Right lobe of liver (tissue), 6 donors: ENCODE results near the gene SLC23A3. TPM values are rescaled to one million over a fixed set of nuclear protein-coding genes. Genes with fewer than 3 reads are reported as not detected.

Experiments used
- ATAC-seq, 4 donors: fragments of 200-7000 bp; cut with Tn5 transposase; one replicate each; pipeline ENCODE4 v1.9.1; 2020; ENCODE audit warnings: mild to moderate bottlenecking in 4 of 4, moderate library complexity in 4 of 4
- DNase-seq, 3 donors: peaks; one replicate each; pipeline ENCODE4 v3.0.0-alpha.2; 2020
- H3K27ac ChIP-seq, 3 donors: fragments of 200-600 bp; one replicate each; pipeline ENCODE4 v1.8.0; 2022
- H3K27me3 ChIP-seq, 2 donors: fragments of 200-600 bp; one replicate each; pipeline ENCODE4 v1.8.0; 2022
- H3K36me3 ChIP-seq, 4 donors: fragments of 200-600 bp; sonication (generic) in 1 of 4; one replicate each; pipeline versions ENCODE4 v1.5.1 to v1.8.0; 2017 to 2022; ENCODE audit warnings: control low read depth in 1 of 4
- H3K4me1 ChIP-seq, 4 donors: fragments of 200-600 bp; sonication (generic) in 1 of 4; one replicate each; pipeline versions ENCODE4 v1.5.1 to v1.8.0; 2017 to 2022; ENCODE audit warnings: control low read depth in 1 of 4
- H3K4me3 ChIP-seq, 3 donors: fragments of 200-600 bp; one replicate each; pipeline ENCODE4 v1.8.0; 2022
- H3K9me3 ChIP-seq, 4 donors: fragments of 200-600 bp; sonication (generic) in 1 of 4; one replicate each; pipeline versions ENCODE4 v1.5.1 to v1.8.0; 2017 to 2022; ENCODE audit warnings: control low read depth in 1 of 4
- CTCF ChIP-seq, 4 donors: fragments of 200-600 bp in 3 of 4; fragments of 450-650 bp in 1 of 4; IDR thresholded peaks; one replicate each; pipeline versions ENCODE4 v1.5.1 to v1.8.0; 2016 to 2022; ENCODE audit warnings: antibody characterized with exemption in 4 of 4, mild to moderate bottlenecking in 2 of 4
- POLR2A ChIP-seq: fragments of 450-650 bp; IDR thresholded peaks from one replicate; pipeline ENCODE4 v1.6.1; 2017; ENCODE audit warnings: antibody characterized with exemption, mild to moderate bottlenecking
- WGBS: methylation state at CpG from one replicate; pipeline ENCODE4 v1.1.6; 2018; ENCODE audit warnings: low coverage, low lambda C conversion rate; ENCODE audit not compliant: insufficient coverage; ENCODE audit errors: missing lambda C conversion rate; 5-methylcytosine and 5-hydroxymethylcytosine counted together
- intact Hi-C, 2 donors: fragments of 100-400 bp; cut with DNase I; formaldehyde crosslinking; loops; one replicate each; pipeline versions ENCODE4 v1.11.2 to v1.14.1; 2022
- total RNA-seq, 6 experiments: library from RNA; depleted of rRNA in 2 of 6; stranded (reverse); fragments of >200 nt in 2 of 6; fragmentation: NEBNext Ultra II Directional in 3 of 6; extraction: Animal tissue kit (Norgen Biotek cat#: 25700) in 3 of 6; gene quantifications; one replicate each; pipeline versions ENCODE4 v1.1.0 to v1.2.4, GENCODE V29; 2016 to 2023
- donor health status: DM: no; HTN: yes; CAD: no.
- donor health status: DM: no; HTN: no; CAD: no.
- donor health status: DM: no; HTN: no; CAD: no.
- donor health status: DM: no; HTN: yes; CAD: no.
- donor health status: DM: no; HTN: yes; CAD: no.

Gene SLC23A3
- total RNA-seq, 6 experiments from 2014 or later = 0.62 to 4.9 (median 2.1) TPM

DNA sequence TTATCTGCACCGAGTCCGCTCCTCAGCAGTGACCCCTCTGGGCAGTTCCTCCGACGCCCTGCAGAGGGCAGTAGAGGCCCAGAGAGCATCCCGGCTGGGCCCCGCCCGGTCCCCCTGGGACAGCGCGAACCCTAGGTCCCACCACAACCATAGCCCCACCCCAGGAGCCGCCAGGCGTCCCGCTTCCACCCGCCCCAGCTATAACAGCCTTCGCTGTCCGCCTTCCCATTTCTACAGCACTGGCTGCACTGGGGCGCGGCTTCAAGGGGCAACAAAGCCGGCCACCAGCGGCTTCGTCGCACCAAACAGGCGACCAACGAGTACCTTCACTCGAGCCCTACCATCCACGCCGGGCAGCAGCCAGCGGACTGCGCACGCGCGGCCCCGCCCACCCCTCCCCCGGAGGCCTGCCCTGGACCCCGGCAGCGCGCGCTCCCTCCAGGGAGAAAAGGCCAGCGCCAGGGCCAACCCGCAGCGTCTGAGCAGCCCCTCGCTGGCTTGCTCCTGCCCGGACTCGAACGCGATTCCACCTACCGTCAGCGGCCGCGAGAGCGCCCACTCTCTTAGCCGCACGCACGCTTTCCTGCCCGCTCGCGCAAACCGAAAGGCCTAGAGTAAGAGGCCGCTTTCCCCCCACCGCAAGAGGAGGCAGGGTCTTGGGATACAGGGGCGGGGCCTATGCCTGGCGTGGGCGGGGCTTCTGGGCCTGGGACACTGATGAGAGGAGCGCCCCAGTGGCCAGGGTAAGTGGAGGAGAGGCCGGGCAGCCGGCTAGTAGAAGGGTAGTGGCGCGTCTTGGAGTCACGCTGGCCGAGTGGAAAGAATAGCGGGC, 9.4 kb downstream of the SLC23A3 start, which contains the start of gene NHEJ1:
TSS of gene NHEJ1 (minus strand) at position 630 of the 832 bp plus-strand sequence. CDS start 2,453 bp downstream, outside the sequence.
- TF ChIP-seq POLR2A (peak; percentile 60), CTCF (IDR thresholded peaks at IDR 0.05) (peak; percentile 96 to 100 (median 98))
- peak; percentile 97 to 99 (median 98) for DNase-seq
- peak; percentile 95 to 99 (median 96) for ATAC-seq
- Histone ChIP-seq H3K27ac (peak within 1 kb of the TSS; percentile 84 to 89 (median 86)), H3K4me1 (peaks cover 0 to 11% (median 2%) of the 10 kb centered on the region in 4 donors), H3K9me3 (no peaks in the 10 kb centered on the region), H3K27me3 (no peaks in the 10 kb centered on the region), H3K36me3 (peaks cover 0 to 11% (median 0%) of the 10 kb centered on the region in 4 donors), H3K4me3 (peak within 1 kb of the TSS; percentile 58 to 70 (median 66))
- intact Hi-C loops = loop anchor here (5.0 kb wide), 2 partner anchors 52 to 137 kb away; no protein-coding TSS in a partner anchor
- 0% methylated on average over 4 of the region's 70 CpGs for WGBS

DNA sequence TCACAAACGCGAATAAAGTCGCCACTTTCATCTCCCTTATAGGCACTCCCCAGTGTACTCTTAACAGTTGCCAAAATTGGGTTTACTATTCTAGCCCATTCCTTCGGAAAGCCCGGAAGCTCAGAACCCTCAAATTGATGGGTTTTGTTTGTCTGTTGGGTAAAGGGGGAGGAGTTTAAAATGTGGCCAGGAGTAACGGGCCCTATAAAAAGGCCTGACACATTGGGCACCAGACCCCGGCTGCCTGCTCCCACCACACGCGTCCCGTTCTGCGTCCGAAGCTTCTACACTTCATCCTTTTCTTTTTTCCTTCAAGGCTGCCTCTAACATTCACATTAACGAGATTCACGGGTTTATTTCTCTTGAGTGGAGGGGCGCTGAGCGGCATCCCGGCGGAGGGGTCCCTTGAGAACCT, 10.1 kb downstream of the SLC23A3 start:
- H3K27me3 ChIP-seq = no peaks in the 10 kb centered on the region
- ATAC-seq (no peak), DNase-seq (no peak)
- TF ChIP-seq CTCF (IDR thresholded peaks at IDR 0.05) (no peak), POLR2A (no peak)
- intact Hi-C loops = loop anchor here (5.0 to 10.0 kb wide), 4 partner anchors 53 to 138 kb away; no protein-coding TSS in a partner anchor
- peaks cover 0 to 11% (median 2%) of the 10 kb centered on the region in 4 donors for H3K4me1 ChIP-seq
- H3K27ac ChIP-seq = peak overlapping the region in 2 of 3 donors; percentile 84 to 86
- WGBS = 4% methylated on average over 18 of the region's 18 CpGs
- H3K9me3 ChIP-seq = no peaks in the 10 kb centered on the region
- H3K36me3 ChIP-seq = peaks cover 0 to 11% (median 0%) of the 10 kb centered on the region in 4 donors
- peak overlapping the region; percentile 58 to 70 (median 66) for H3K4me3 ChIP-seq

GRCh38 chr2:219158586-219158985, 11.2 kb downstream of the SLC23A3 start:
- Histone ChIP-seq H3K4me1 (peaks cover 0 to 11% (median 2%) of the 10 kb centered on the region in 4 donors), H3K27me3 (no peaks in the 10 kb centered on the region), H3K27ac (no peak overlapping the region), H3K4me3 (no peak overlapping the region), H3K9me3 (no peaks in the 10 kb centered on the region), H3K36me3 (peaks cover 0 to 11% (median 0%) of the 10 kb centered on the region in 4 donors)
- TF ChIP-seq CTCF (IDR thresholded peaks at IDR 0.05) (no peak), POLR2A (no peak)
- no peak for DNase-seq
- no peak for ATAC-seq
- 74% methylated on average over 3 of the region's 3 CpGs for WGBS
- intact Hi-C loops = loop anchor here (5.0 to 10.0 kb wide), 2 partner anchors 101 to 104 kb away; no protein-coding TSS in a partner anchor

DNA sequence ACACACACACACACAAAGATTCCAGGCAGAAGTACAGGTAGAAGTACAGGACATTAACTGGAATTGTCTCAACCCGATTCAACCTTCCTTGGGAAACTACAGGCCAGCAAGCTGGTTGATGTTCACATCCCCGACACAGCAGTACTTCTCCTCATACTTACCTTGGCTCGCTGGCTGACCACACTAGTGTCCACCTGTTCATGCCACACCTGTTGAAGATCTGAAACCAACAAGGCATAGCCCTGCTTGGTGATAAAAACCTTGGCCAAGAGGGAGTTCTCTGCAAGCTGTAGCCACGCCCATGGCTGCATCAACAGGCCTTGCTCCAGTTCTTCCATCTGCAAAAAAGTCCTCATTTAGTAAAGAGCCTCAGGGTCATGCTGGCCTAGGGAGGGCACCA, 11.8 kb downstream of the SLC23A3 start:
- no peak overlapping the region for H3K27ac ChIP-seq
- intact Hi-C loops = loop anchor here (5.0 to 10.0 kb wide), 2 partner anchors 101 to 103 kb away; no protein-coding TSS in a partner anchor

More for the DNA sequence above, 11.8 kb downstream of the SLC23A3 start:
- 95% methylated on average over 3 of the region's 4 CpGs for WGBS
- no peak overlapping the region for H3K4me3 ChIP-seq
- no peak for ATAC-seq
- peaks cover 0 to 11% (median 0%) of the 10 kb centered on the region in 4 donors for H3K36me3 ChIP-seq
- peaks cover 0 to 11% (median 2%) of the 10 kb centered on the region in 4 donors for H3K4me1 ChIP-seq
- TF ChIP-seq CTCF (IDR thresholded peaks at IDR 0.05) (no peak), POLR2A (no peak)
- H3K27me3 ChIP-seq = no peaks in the 10 kb centered on the region
- no peaks in the 10 kb centered on the region for H3K9me3 ChIP-seq
- DNase-seq = no peak
